CD4-positive, alpha-beta T cell treated with Interleukin-12 subunit alpha and Interleukin-12 subunit beta, for 1 hour (primary cell): ENCODE data around the gene SPAG6.

Experiments used
- DNase-seq: peaks from one replicate; pipeline ENCODE4 v3.0.0-alpha.2; 2020

SPAG6 gene

GRCh38 chr10:22437620-22438588 lies 92.6 kb downstream of the SPAG6 start:
- no peak for DNase-seq

GRCh38 chr10:22438711-22439110 lies 93.4 kb downstream of the SPAG6 start:
- no peak for DNase-seq

GRCh38 chr10:22442063-22442462 lies 96.8 kb downstream of the SPAG6 start:
- no peak for DNase-seq

GRCh38 chr10:22442468-22442867 lies 97.2 kb downstream of the SPAG6 start:
- no peak for DNase-seq

- no peak for DNase-seq
Observed at GRCh38 chr10:22443175-22443901, 98.0 kb downstream of the SPAG6 start.

GRCh38 chr10:22444219-22444788 lies 99.0 kb downstream of the SPAG6 start:
- DNase-seq: no peak

GRCh38 chr10:22445495-22445894 lies 100.2 kb downstream of the SPAG6 start:
- DNase-seq: no peak

- DNase-seq: no peak
Observed at GRCh38 chr10:22447068-22447467, 101.8 kb downstream of the SPAG6 start.

GRCh38 chr10:22451346-22451745 lies 106.0 kb downstream of the SPAG6 start:
- no peak for DNase-seq

- no peak for DNase-seq
Observed at GRCh38 chr10:22453320-22453719, 108.0 kb downstream of the SPAG6 start.

- no peak for DNase-seq
Observed at GRCh38 chr10:22453948-22454591, 108.8 kb downstream of the SPAG6 start.

- DNase-seq: no peak
Observed at GRCh38 chr10:22454634-22455033, 109.3 kb downstream of the SPAG6 start.

- no peak for DNase-seq
Observed at GRCh38 chr10:22455068-22455857, 110.0 kb downstream of the SPAG6 start.

- DNase-seq: no peak
Observed at GRCh38 chr10:22456486-22456885, 111.2 kb downstream of the SPAG6 start.

- no peak for DNase-seq
Observed at GRCh38 chr10:22458272-22459038, 113.2 kb downstream of the SPAG6 start.

GRCh38 chr10:22459496-22459895 lies 114.2 kb downstream of the SPAG6 start:
- no peak for DNase-seq

GRCh38 chr10:22460101-22460500 lies 114.8 kb downstream of the SPAG6 start:
- DNase-seq: no peak

GRCh38 chr10:22460531-22461403 lies 115.5 kb downstream of the SPAG6 start:
- DNase-seq: no peak

- no peak for DNase-seq
Observed at GRCh38 chr10:22461891-22462290, 116.6 kb downstream of the SPAG6 start.

- DNase-seq: no peak
Observed at GRCh38 chr10:22463255-22463654, 118.0 kb downstream of the SPAG6 start.
